Astrocyte (in vitro differentiated cells and primary cell): ENCODE data around the gene KBTBD3. TPM values are rescaled to one million over a fixed set of nuclear protein-coding genes. Genes with fewer than 3 reads are reported as not detected.

ENCODE experiments used
- DNase-seq: peaks from one replicate; pipeline ENCODE4 v3.0.0-alpha.2; 2010; ENCODE audit warnings: low read depth
- FAIRE-seq: peaks from 2 replicates; lab custom pipeline; 2011; peaks lifted over from hg19 to GRCh38; lab: Jason Lieb, UNC
- H2AFZ ChIP-seq: 2 replicates; pipeline ENCODE4 v1.6.0; 2012; ENCODE audit warnings: low read depth, low read length, inconsistent platforms
- H3K27ac ChIP-seq: 2 replicates; pipeline ENCODE4 v1.5.1; 2011; ENCODE audit warnings: low read depth, low read length, inconsistent platforms
- H3K27me3 ChIP-seq: 2 replicates; pipeline ENCODE4 v1.6.0; 2011; ENCODE audit warnings: low read length, inconsistent platforms; ENCODE audit not compliant: insufficient read depth
- H3K36me3 ChIP-seq: 2 replicates; pipeline ENCODE4 v1.5.1; 2011; ENCODE audit warnings: low read length, inconsistent platforms; ENCODE audit not compliant: insufficient read depth
- H3K4me1 ChIP-seq: 2 replicates; pipeline ENCODE4 v1.5.1; 2011; ENCODE audit warnings: low read length, inconsistent platforms; ENCODE audit not compliant: insufficient read depth
- H3K4me2 ChIP-seq: 2 replicates; pipeline ENCODE4 v1.6.0; 2012; ENCODE audit warnings: low read length, inconsistent platforms
- H3K4me3 ChIP-seq: 2 replicates; pipeline ENCODE4 v1.5.1; 2011; ENCODE audit warnings: low read depth, mild to moderate bottlenecking, low read length, inconsistent platforms; ENCODE audit not compliant: insufficient read depth
- H3K79me2 ChIP-seq: 2 replicates; pipeline ENCODE4 v1.6.0; 2012; ENCODE audit warnings: mild to moderate bottlenecking, low read length, inconsistent platforms; ENCODE audit not compliant: insufficient read depth
- H3K9ac ChIP-seq: 2 replicates; pipeline ENCODE4 v1.6.0; 2012; ENCODE audit warnings: mild to moderate bottlenecking, low read length, inconsistent platforms
- H3K9me3 ChIP-seq: 2 replicates; pipeline ENCODE4 v1.5.1; 2012; ENCODE audit warnings: low read depth, mild to moderate bottlenecking, low read length, inconsistent platforms; ENCODE audit not compliant: insufficient read depth
- H4K20me1 ChIP-seq: 2 replicates; pipeline ENCODE4 v1.6.0; 2012; ENCODE audit warnings: low read length, inconsistent platforms; ENCODE audit not compliant: insufficient read depth
- H3K27ac Mint-ChIP-seq: one replicate; pipeline ENCODE4 v1.8.0; 2021; ENCODE audit warnings: mild to moderate bottlenecking, mixed read lengths; ENCODE audit not compliant: unreplicated experiment
- H3K27me3 Mint-ChIP-seq: one replicate; pipeline ENCODE4 v1.8.0; 2021; ENCODE audit warnings: low read depth, mixed read lengths; ENCODE audit not compliant: unreplicated experiment
- H3K36me3 Mint-ChIP-seq: one replicate; pipeline ENCODE4 v1.8.0; 2021; ENCODE audit warnings: low read depth, mixed read lengths; ENCODE audit not compliant: unreplicated experiment
- H3K4me1 Mint-ChIP-seq: one replicate; pipeline ENCODE4 v1.8.0; 2021; ENCODE audit warnings: low read depth, mixed read lengths; ENCODE audit not compliant: unreplicated experiment
- H3K4me3 Mint-ChIP-seq: one replicate; pipeline ENCODE4 v1.8.0; 2021; ENCODE audit warnings: mild to moderate bottlenecking, moderate library complexity, mixed read lengths; ENCODE audit not compliant: unreplicated experiment
- H3K9me3 Mint-ChIP-seq: one replicate; pipeline ENCODE4 v1.8.0; 2021; ENCODE audit warnings: mild to moderate bottlenecking, mixed read lengths; ENCODE audit not compliant: unreplicated experiment
- CTCF ChIP-seq: IDR thresholded peaks from 2 replicates; pipeline ENCODE4 v1.5.1; 2011; ENCODE audit warnings: low read depth, mild to moderate bottlenecking, inconsistent platforms, low read length, moderate library complexity; ENCODE audit not compliant: insufficient read depth
- EZH2 ChIP-seq: IDR thresholded peaks from 2 replicates; pipeline ENCODE4 v1.6.1; 2012; ENCODE audit warnings: mild to moderate bottlenecking, low read length, inconsistent platforms; ENCODE audit not compliant: insufficient read depth
- total RNA-seq: library from RNA; stranded (reverse); gene quantifications from 2 replicates; pipeline ENCODE4 v1.2.1, GENCODE V29; 2021

Gene KBTBD3
- total RNA-seq, 1 donor from 2014 or later = 4.7 TPM

- Mint-ChIP-seq H3K9me3 (no peaks in the 10 kb centered on the region), H3K4me3 (no peak overlapping the region), H3K36me3 (peaks cover 10% of the 10 kb centered on the region), H3K4me1 (peaks cover 34% of the 10 kb centered on the region), H3K27me3 (no peaks in the 10 kb centered on the region), H3K27ac (peak overlapping the region; percentile 44)
- Histone ChIP-seq H3K9ac (peak overlapping the region; percentile 52), H3K27me3 (no peaks in the 10 kb centered on the region), H3K27ac (peak overlapping the region; percentile 42), H3K79me2 (peaks cover 76% of the 10 kb centered on the region), H3K4me1 (peaks cover 8% of the 10 kb centered on the region), H2AFZ (no peak overlapping the region), H3K36me3 (peaks cover 13% of the 10 kb centered on the region), H3K4me3 (no peak overlapping the region), H3K4me2 (no peak overlapping the region), H4K20me1 (peaks cover 14% of the 10 kb centered on the region), H3K9me3 (no peaks in the 10 kb centered on the region)
- DNase-seq (peak; percentile 82), FAIRE-seq (no peak)
- TF ChIP-seq CTCF = no peak
- no peak for TF ChIP-seq EZH2
These were observed 11.7 kb upstream of the KBTBD3 start for GRCh38 chr11:106088896-106089295.

GRCh38 chr11:106087815-106088435, 10.8 kb upstream of the KBTBD3 start:
- H3K9ac ChIP-seq = peak overlapping the region; percentile 52

More at GRCh38 chr11:106087815-106088435, 10.8 kb upstream of the KBTBD3 start:
- no peak overlapping the region for H3K27ac Mint-ChIP-seq
- no peaks in the 10 kb centered on the region for H3K9me3 ChIP-seq
- FAIRE-seq (peak; percentile 76), DNase-seq (peak; percentile 23)
- H3K79me2 ChIP-seq = peaks cover 82% of the 10 kb centered on the region
- H3K4me2 ChIP-seq = no peak overlapping the region
- peaks cover 10% of the 10 kb centered on the region for H3K36me3 Mint-ChIP-seq
- no peaks in the 10 kb centered on the region for H3K27me3 ChIP-seq
- peaks cover 34% of the 10 kb centered on the region for H3K4me1 Mint-ChIP-seq
- peaks cover 14% of the 10 kb centered on the region for H4K20me1 ChIP-seq
- H3K27ac ChIP-seq = no peak overlapping the region
- no peaks in the 10 kb centered on the region for H3K27me3 Mint-ChIP-seq
- H3K36me3 ChIP-seq = peaks cover 8% of the 10 kb centered on the region
- H2AFZ ChIP-seq = no peak overlapping the region
- no peak overlapping the region for H3K4me3 Mint-ChIP-seq
- peaks cover 8% of the 10 kb centered on the region for H3K4me1 ChIP-seq
- no peak overlapping the region for H3K4me3 ChIP-seq
- H3K9me3 Mint-ChIP-seq = no peaks in the 10 kb centered on the region
- TF ChIP-seq CTCF (peak; percentile 98), EZH2 (no peak)
